Measurements from ENCODE around the gene KRTAP23-1. TPM values are rescaled to one million over a fixed set of nuclear protein-coding genes. Genes with fewer than 3 reads are reported as not detected.

KRTAP23-1 gene
- total and polyA plus RNA-seq, 2 of the 8 experiments (the other 6 are each of a cell fraction or from before 2014, with no cell fraction given) = not detected

- TF ChIP-seq, protein P1, sequence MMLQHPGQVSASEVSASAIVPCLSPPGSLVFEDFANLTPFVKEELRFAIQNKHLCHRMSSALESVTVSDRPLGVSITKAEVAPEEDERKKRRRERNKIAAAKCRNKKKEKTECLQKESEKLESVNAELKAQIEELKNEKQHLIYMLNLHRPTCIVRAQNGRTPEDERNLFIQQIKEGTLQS (IDR thresholded peaks at IDR 0.05; ENCODE audit: insufficient read depth, low read depth, low read length) = no peak
- TF ChIP-seq KDM4A (IDR thresholded peaks at IDR 0.05; ENCODE audit: low read depth, low read length, severe bottlenecking) = no peak
- no peak for TF ChIP-seq SP2 (IDR thresholded peaks at IDR 0.05; ENCODE audit: low read length)
- TF ChIP-seq JUN (IDR thresholded peaks at IDR 0.05; ENCODE audit: low read depth, low read length) = no peak
- no peak for TF ChIP-seq MAFK (IDR thresholded peaks at IDR 0.05; ENCODE audit: low read depth, low read length)
- TF ChIP-seq CBX5 (IDR thresholded peaks at IDR 0.05; ENCODE audit: low read depth, low read length) = no peak
- no peak for TF ChIP-seq TBP (IDR thresholded peaks at IDR 0.05; ENCODE audit: low read depth, low read length)
- TF ChIP-seq SP1 (IDR thresholded peaks at IDR 0.05; ENCODE audit: low read depth, low read length) = no peak
Measured at GRCh38 chr21:30333736-30334135, 14.7 kb downstream of the KRTAP23-1 start (continued).

All from H1 (cell line).